WTC11 (cell line): ENCODE results near the gene CLDN7.

Experiments used
- ATF1 ChIP-seq: sonication (generic); formaldehyde crosslinking; IDR thresholded peaks from 2 replicates; pipeline ENCODE4 v1.8.1; 2023; ENCODE audit warnings: mild to moderate bottlenecking, moderate library complexity, missing genetic modification reagents
- ATF3 ChIP-seq: sonication (generic); formaldehyde crosslinking; conservative IDR thresholded peaks from 2 replicates; pipeline ENCODE4 v1.8.1; 2022; ENCODE audit warnings: mild to moderate bottlenecking, missing genetic modification reagents
- CTCF ChIP-seq: fragments of 200-600 bp; IDR thresholded peaks from 2 replicates; pipeline ENCODE4 v1.8.0; 2022; ENCODE audit warnings: antibody characterized with exemption
- ETV6 ChIP-seq: sonication (generic); formaldehyde crosslinking; IDR thresholded peaks from 2 replicates; pipeline ENCODE4 v1.8.1; 2022; ENCODE audit warnings: mild to moderate bottlenecking, missing genetic modification reagents
- JUN ChIP-seq: sonication (generic); formaldehyde crosslinking; IDR thresholded peaks from 2 replicates; pipeline ENCODE4 v1.8.0; 2023; ENCODE audit warnings: mild to moderate bottlenecking, missing genetic modification reagents
- NR2C2 ChIP-seq: sonication (generic); formaldehyde crosslinking; IDR thresholded peaks from 2 replicates; pipeline ENCODE4 v1.8.0; 2022; ENCODE audit warnings: mild to moderate bottlenecking, missing genetic modification reagents
- NR3C1 ChIP-seq: sonication (generic); formaldehyde crosslinking; conservative IDR thresholded peaks from 2 replicates; pipeline ENCODE4 v1.8.1; 2023; ENCODE audit warnings: low read depth, mild to moderate bottlenecking, missing genetic modification reagents
- PRDM15 ChIP-seq: sonication (generic); formaldehyde crosslinking; IDR thresholded peaks from 2 replicates; pipeline ENCODE4 v1.8.0; 2022; ENCODE audit warnings: missing genetic modification reagents
- ZBTB43 ChIP-seq: sonication (generic); formaldehyde crosslinking; IDR thresholded peaks from 2 replicates; pipeline ENCODE4 v1.8.1; 2023; ENCODE audit warnings: mild to moderate bottlenecking, missing genetic modification reagents
- ZNF232 ChIP-seq: sonication (generic); formaldehyde crosslinking; IDR thresholded peaks from 2 replicates; pipeline ENCODE4 v1.8.0; 2022; ENCODE audit warnings: mild to moderate bottlenecking, missing genetic modification reagents
- TF ChIP-seq, protein P1 (sequence below): sonication (generic); formaldehyde crosslinking; IDR thresholded peaks from 2 replicates; pipeline ENCODE4 v1.8.0; 2022; ENCODE audit warnings: mild to moderate bottlenecking, missing genetic modification reagents
- TF ChIP-seq, protein P2 (sequence below): sonication (generic); formaldehyde crosslinking; IDR thresholded peaks from 2 replicates; pipeline ENCODE4 v1.8.1; 2023; ENCODE audit warnings: mild to moderate bottlenecking, moderate library complexity, missing genetic modification reagents
- TF ChIP-seq, protein P3 (sequence below): sonication (generic); formaldehyde crosslinking; IDR thresholded peaks from 2 replicates; pipeline ENCODE4 v1.8.1; 2023; ENCODE audit warnings: mild to moderate bottlenecking, missing genetic modification reagents, borderline replicate concordance

DNA sequence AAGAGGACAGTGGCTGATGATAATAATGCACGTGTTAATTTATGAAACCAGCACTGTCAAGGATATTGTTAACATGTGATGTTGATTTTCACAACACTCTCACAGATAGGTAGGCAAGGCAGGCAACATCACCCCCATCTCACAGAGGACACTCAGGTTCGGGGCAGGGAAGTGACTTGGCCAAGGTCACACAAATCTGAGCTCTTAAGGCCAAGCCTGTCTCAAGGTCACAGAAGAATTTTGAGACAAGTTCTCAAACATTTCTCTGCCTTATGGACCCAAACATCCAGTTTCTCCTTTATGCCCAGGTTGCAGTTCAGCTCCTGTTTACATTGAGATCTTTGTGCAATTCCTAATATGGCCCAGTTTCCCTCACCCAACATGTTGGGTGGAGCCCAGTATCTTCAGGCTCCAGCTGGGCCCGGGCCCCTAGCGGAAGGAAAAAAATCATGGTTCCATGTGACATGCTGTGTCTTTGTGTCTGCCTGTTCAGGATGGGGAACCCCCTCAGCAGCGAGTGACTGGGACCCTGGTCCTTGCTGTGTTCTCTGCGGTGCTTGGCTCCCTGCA, 20.6 kb upstream of the CLDN7 start:
- no peak for TF ChIP-seq ATF3 (CRISPR knock-in tag)
- no peak for TF ChIP-seq ZNF232 (CRISPR knock-in tag)
- TF ChIP-seq ATF1, result no peak
- no peak for TF ChIP-seq NR3C1 (CRISPR knock-in tag)
- TF ChIP-seq ETV6, result no peak
- no peak for TF ChIP-seq CTCF
- TF ChIP-seq, protein P1, sequence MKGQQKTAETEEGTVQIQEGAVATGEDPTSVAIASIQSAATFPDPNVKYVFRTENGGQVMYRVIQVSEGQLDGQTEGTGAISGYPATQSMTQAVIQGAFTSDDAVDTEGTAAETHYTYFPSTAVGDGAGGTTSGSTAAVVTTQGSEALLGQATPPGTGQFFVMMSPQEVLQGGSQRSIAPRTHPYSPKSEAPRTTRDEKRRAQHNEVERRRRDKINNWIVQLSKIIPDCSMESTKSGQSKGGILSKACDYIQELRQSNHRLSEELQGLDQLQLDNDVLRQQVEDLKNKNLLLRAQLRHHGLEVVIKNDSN (CRISPR knock-in tag), result no peak
- TF ChIP-seq, protein P2, sequence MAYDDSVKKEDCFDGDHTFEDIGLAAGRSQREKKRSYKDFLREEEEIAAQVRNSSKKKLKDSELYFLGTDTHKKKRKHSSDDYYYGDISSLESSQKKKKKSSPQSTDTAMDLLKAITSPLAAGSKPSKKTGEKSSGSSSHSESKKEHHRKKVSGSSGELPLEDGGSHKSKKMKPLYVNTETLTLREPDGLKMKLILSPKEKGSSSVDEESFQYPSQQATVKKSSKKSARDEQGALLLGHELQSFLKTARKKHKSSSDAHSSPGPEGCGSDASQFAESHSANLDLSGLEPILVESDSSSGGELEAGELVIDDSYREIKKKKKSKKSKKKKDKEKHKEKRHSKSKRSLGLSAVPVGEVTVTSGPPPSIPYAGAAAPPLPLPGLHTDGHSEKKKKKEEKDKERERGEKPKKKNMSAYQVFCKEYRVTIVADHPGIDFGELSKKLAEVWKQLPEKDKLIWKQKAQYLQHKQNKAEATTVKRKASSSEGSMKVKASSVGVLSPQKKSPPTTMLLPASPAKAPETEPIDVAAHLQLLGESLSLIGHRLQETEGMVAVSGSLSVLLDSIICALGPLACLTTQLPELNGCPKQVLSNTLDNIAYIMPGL, result no peak
- no peak for TF ChIP-seq NR2C2
- no peak for TF ChIP-seq ZBTB43 (CRISPR knock-in tag)
- TF ChIP-seq, protein P3, sequence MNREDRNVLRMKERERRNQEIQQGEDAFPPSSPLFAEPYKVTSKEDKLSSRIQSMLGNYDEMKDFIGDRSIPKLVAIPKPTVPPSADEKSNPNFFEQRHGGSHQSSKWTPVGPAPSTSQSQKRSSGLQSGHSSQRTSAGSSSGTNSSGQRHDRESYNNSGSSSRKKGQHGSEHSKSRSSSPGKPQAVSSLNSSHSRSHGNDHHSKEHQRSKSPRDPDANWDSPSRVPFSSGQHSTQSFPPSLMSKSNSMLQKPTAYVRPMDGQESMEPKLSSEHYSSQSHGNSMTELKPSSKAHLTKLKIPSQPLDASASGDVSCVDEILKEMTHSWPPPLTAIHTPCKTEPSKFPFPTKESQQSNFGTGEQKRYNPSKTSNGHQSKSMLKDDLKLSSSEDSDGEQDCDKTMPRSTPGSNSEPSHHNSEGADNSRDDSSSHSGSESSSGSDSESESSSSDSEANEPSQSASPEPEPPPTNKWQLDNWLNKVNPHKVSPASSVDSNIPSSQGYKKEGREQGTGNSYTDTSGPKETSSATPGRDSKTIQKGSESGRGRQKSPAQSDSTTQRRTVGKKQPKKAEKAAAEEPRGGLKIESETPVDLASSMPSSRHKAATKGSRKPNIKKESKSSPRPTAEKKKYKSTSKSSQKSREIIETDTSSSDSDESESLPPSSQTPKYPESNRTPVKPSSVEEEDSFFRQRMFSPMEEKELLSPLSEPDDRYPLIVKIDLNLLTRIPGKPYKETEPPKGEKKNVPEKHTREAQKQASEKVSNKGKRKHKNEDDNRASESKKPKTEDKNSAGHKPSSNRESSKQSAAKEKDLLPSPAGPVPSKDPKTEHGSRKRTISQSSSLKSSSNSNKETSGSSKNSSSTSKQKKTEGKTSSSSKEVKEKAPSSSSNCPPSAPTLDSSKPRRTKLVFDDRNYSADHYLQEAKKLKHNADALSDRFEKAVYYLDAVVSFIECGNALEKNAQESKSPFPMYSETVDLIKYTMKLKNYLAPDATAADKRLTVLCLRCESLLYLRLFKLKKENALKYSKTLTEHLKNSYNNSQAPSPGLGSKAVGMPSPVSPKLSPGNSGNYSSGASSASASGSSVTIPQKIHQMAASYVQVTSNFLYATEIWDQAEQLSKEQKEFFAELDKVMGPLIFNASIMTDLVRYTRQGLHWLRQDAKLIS (CRISPR knock-in tag), result no peak
- no peak for TF ChIP-seq JUN (CRISPR knock-in tag)
- no peak for TF ChIP-seq PRDM15 (CRISPR knock-in tag)
